ENCODE data around the gene PRR11. TPM values are rescaled to one million over a fixed set of nuclear protein-coding genes. Genes with fewer than 3 reads are reported as not detected.

PRR11 gene
- total RNA-seq, 2 experiments from 2014 or later = 27.3 to 106 TPM

DNA sequence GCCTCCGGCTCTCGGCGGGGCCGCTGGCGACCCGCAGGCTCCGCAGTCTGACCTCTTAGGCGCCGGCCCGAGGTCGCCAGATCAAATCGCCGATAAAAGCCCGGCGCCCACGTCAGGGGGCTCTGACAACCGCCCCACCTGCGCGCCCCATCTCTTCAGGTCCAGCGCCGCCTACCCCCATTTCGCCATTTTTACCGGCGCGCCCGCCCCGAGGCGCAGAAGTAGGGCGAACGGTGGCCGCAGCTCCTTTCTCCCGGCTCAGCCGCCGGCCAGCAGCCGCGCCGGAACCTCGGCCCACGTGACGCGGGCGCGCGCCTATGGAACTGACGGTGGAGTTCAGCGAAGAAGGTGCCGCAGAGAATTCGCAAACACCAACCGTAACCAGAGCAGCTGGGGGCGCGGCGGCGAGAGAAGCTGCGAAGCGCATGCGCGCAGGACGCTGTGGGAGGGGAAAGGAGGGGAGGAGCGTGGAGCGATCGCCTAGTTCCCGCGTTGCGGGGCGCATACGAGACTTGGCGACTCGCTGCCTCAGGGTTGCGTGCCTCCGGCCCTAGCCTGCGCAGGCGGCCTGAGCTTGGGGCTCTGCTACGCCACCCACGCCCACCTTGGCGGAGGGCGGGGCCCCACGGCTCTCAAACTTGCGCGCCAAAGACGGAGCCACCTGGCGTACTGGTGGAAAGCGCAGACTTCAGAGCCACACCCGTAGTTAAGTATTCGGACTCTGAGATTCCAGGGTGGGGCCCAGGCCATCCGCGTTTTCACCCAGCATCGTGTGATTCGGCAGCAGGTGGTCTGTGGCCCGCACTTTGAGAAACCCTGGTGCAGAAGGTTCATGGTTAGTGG is 48.9 kb upstream of the PRR11 start, which contains the start of gene TRIM37:
Gene TRIM37 (minus strand): TSS at position 418 of the 843 bp plus-strand sequence. CDS start 419 bp downstream, outside the sequence.
- H3K4me2 ChIP-seq (ENCODE audit: low read length) = peak within 1 kb of the TSS; percentile 92
- ChIA-PET CTCF (ENCODE audit: unreplicated experiment) (no interaction called here), POLR2A (interaction anchor here (0.8 to 1.3 kb wide), 3 partner anchors 12 to 65 kb away, joined by 3 to 8 read pairs (median 3); no protein-coding TSS in a partner anchor)
- H2AFZ ChIP-seq (ENCODE audit: low read length) = peak within 1 kb of the TSS; percentile 80
- DNase-seq (ENCODE audit: low spot score) = peak; percentile 100
- H4K20me1 ChIP-seq (ENCODE audit: insufficient read depth, low read length) = peaks cover 15% of the 10 kb centered on the region; the same call in 1 of the 2 replicates
- H3K27ac ChIP-seq (ENCODE audit: low read depth, low read length, poor library complexity, severe bottlenecking) = peak within 1 kb of the TSS; percentile 84
- intact Hi-C loops (cut with micrococcal nuclease; ENCODE audit: unreplicated experiment) = loop anchor here (1.0 kb wide), 1 partner anchor 49 kb away; the partner anchor contains the start of genes PRR11 and SKA2
- H3K4me1 ChIP-seq (ENCODE audit: insufficient read depth, low read length, poor library complexity, severe bottlenecking) = peaks cover 30% of the 10 kb centered on the region
- no peaks in the 10 kb centered on the region for H3K9me2 ChIP-seq (ENCODE audit: insufficient read depth, low read length)
- H3K4me3 ChIP-seq (ENCODE audit: low read depth, low read length, poor library complexity, severe bottlenecking) = peak within 1 kb of the TSS; percentile 91
- BruUV-seq (replicated peaks) = no TSS peak
- H3K9me3 ChIP-seq (ENCODE audit: low read length) = no peaks in the 10 kb centered on the region
- H3K79me2 ChIP-seq (ENCODE audit: insufficient read depth, low read depth, low read length) = peaks cover 61% of the 10 kb centered on the region
- TF ChIP-seq EZH2phosphoT487 (IDR thresholded peaks at IDR 0.05; ENCODE audit: borderline replicate concordance, low read depth, low read length) = no peak
- TF ChIP-seq, protein P1, sequence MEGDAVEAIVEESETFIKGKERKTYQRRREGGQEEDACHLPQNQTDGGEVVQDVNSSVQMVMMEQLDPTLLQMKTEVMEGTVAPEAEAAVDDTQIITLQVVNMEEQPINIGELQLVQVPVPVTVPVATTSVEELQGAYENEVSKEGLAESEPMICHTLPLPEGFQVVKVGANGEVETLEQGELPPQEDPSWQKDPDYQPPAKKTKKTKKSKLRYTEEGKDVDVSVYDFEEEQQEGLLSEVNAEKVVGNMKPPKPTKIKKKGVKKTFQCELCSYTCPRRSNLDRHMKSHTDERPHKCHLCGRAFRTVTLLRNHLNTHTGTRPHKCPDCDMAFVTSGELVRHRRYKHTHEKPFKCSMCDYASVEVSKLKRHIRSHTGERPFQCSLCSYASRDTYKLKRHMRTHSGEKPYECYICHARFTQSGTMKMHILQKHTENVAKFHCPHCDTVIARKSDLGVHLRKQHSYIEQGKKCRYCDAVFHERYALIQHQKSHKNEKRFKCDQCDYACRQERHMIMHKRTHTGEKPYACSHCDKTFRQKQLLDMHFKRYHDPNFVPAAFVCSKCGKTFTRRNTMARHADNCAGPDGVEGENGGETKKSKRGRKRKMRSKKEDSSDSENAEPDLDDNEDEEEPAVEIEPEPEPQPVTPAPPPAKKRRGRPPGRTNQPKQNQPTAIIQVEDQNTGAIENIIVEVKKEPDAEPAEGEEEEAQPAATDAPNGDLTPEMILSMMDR (conservative IDR thresholded peaks at IDR 0.05; ENCODE audit: low read length) = 0 out of 2 replicates have a peak, but pooled peaks have one; percentile 25
- peaks cover 55% of the 10 kb centered on the region for H3K36me3 ChIP-seq (ENCODE audit: insufficient read depth, low read length)

DNA sequence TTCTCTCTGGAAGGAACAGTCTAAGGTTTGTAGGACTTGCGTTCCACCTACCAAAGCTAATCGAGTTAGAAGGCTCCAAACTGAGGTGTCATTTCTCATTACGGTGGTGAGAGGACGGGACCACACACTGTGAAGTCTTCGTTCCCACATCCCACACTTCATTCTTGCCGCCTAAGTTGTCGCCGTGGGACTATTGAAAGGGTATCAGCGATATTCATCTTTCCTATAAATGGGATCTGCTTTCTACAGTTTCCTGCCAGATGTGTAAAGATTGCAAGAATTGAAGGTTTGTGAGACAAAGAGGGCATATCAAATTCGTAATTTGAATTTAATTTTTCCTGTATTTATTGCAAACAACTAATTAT is 48.3 kb upstream of the PRR11 start:
- CTCF ChIA-PET (ENCODE audit: unreplicated experiment) = no interaction called here
- BruUV-seq (replicated peaks) = TSS peak; percentile 90
- Histone ChIP-seq H3K9me3 (ENCODE audit: low read length) (no peaks in the 10 kb centered on the region), H2AFZ (ENCODE audit: low read length) (peak overlapping the region; percentile 74; the same call in 1 of the 2 replicates), H3K4me2 (ENCODE audit: low read length) (peak overlapping the region; percentile 89), H3K27ac (ENCODE audit: low read depth, low read length, poor library complexity, severe bottlenecking) (peak overlapping the region; percentile 84), H3K4me3 (ENCODE audit: low read depth, low read length, poor library complexity, severe bottlenecking) (peak overlapping the region; percentile 91), H4K20me1 (ENCODE audit: insufficient read depth, low read length) (peaks cover 11% of the 10 kb centered on the region), H3K9me2 (ENCODE audit: insufficient read depth, low read length) (no peaks in the 10 kb centered on the region), H3K79me2 (ENCODE audit: insufficient read depth, low read depth, low read length) (peaks cover 57% of the 10 kb centered on the region), H3K4me1 (ENCODE audit: insufficient read depth, low read length, poor library complexity, severe bottlenecking) (peaks cover 30% of the 10 kb centered on the region), H3K36me3 (ENCODE audit: insufficient read depth, low read length) (peaks cover 57% of the 10 kb centered on the region)
- DNase-seq (ENCODE audit: low spot score) = no peak
- intact Hi-C loops (cut with micrococcal nuclease; ENCODE audit: unreplicated experiment) = no loop called here
- POLR2A ChIA-PET = interaction anchor here (0.7 to 1.3 kb wide), 3 partner anchors 13 to 240 kb away, joined by 3 to 8 read pairs (median 7); no protein-coding TSS in a partner anchor
- TF ChIP-seq EZH2phosphoT487 (IDR thresholded peaks at IDR 0.05; ENCODE audit: borderline replicate concordance, low read depth, low read length) = no peak
- TF ChIP-seq, protein P1 (conservative IDR thresholded peaks at IDR 0.05; ENCODE audit: low read length) = 0 out of 2 replicates have a peak, but pooled peaks have one; percentile 0

Data from OCI-LY7 (cell line).